ENCODE results near the gene PTPRR. TPM values are rescaled to one million over a fixed set of nuclear protein-coding genes. Genes with fewer than 3 reads are reported as not detected.

PTPRR gene
- polyA plus RNA-seq, 2 of the 4 experiments (the other 2 are of a cell fraction), result 0.13 to 0.15 TPM

- Histone ChIP-seq H3K4me3 (no peak overlapping the region), H3K27ac (no peak overlapping the region), H3K4me1 (no peaks in the 10 kb centered on the region), H3K9me3 (no peaks in the 10 kb centered on the region), H3K4me2 (no peak overlapping the region)
- CTCF ChIA-PET, result no interaction called here
- no peak for ATAC-seq
- 3% methylated on average over 1 of the region's 1 CpG for WGBS (ENCODE audit: missing lambda C conversion rate)
- DNase-seq (ENCODE audit: low read depth in 1 of 2, low spot score in 1 of 2), result no peak
- TF ChIP-seq POLR2AphosphoS2 (conservative IDR thresholded peaks at IDR 0.05; ENCODE audit: low read length) (no peak), RFX5 (IDR thresholded peaks at IDR 0.05) (no peak), CEBPB (IDR thresholded peaks at IDR 0.05) (no peak), RCOR1 (IDR thresholded peaks at IDR 0.05; ENCODE audit: low read depth, low read length) (no peak), HES2 (IDR thresholded peaks at IDR 0.05) (no peak), ZSCAN20 (CRISPR knock-in tag; IDR thresholded peaks at IDR 0.05) (no peak), GATA3 (IDR thresholded peaks at IDR 0.05; ENCODE audit: borderline replicate concordance) (no peak), MAZ (IDR thresholded peaks at IDR 0.05; ENCODE audit: borderline replicate concordance, low read depth, low read length) (no peak), FOSL2 (IDR thresholded peaks at IDR 0.05) (no peak), FOSL2 (CRISPR knock-in tag; IDR thresholded peaks at IDR 0.05) (no peak), MAFK (IDR thresholded peaks at IDR 0.05; ENCODE audit: partially characterized antibody) (no peak), ZC3H11A (IDR thresholded peaks at IDR 0.05) (no peak), MAX (IDR thresholded peaks at IDR 0.05) (no peak), CTCF (IDR thresholded peaks at IDR 0.05) (no peak), HOXA7 (CRISPR knock-in tag; IDR thresholded peaks at IDR 0.05) (no peak), PBX3 (IDR thresholded peaks at IDR 0.05) (no peak), ATOH8 (CRISPR knock-in tag; IDR thresholded peaks at IDR 0.05; ENCODE audit: low read depth) (no peak), HMGXB4 (CRISPR knock-in tag; IDR thresholded peaks at IDR 0.05; ENCODE audit: borderline replicate concordance) (no peak), SMC3 (IDR thresholded peaks at IDR 0.05) (no peak)
- FAIRE-seq, result no peak
- POLR2A ChIA-PET, result no interaction called here
These were observed 132.9 kb downstream of the PTPRR start for GRCh38 chr12:70787612-70788011.

- Histone ChIP-seq H3K27ac (no peak overlapping the region), H3K4me3 (no peak overlapping the region), H3K9me3 (no peaks in the 10 kb centered on the region), H3K4me2 (no peak overlapping the region), H3K4me1 (no peaks in the 10 kb centered on the region)
- FAIRE-seq (no peak), DNase-seq (ENCODE audit: low read depth in 1 of 2, low spot score in 1 of 2) (no peak), ATAC-seq (no peak)
- CTCF ChIA-PET, result interaction anchor here (0.5 kb wide), 1 partner anchor 55 kb away, joined by 3 read pairs; no protein-coding TSS in a partner anchor
- 0% methylated on average over 2 of the region's 2 CpGs for WGBS (ENCODE audit: missing lambda C conversion rate)
- TF ChIP-seq EHMT2 (IDR thresholded peaks at IDR 0.05; ENCODE audit: low read depth), result no peak
- no peak for TF ChIP-seq REST (IDR thresholded peaks at IDR 0.05)
- TF ChIP-seq HDAC2 (IDR thresholded peaks at IDR 0.05), result no peak
- TF ChIP-seq E2F6 (IDR thresholded peaks at IDR 0.05; ENCODE audit: borderline replicate concordance, low read depth), result no peak
- TF ChIP-seq ZC3H11A (IDR thresholded peaks at IDR 0.05), result no peak
- no peak for TF ChIP-seq ELK1 (IDR thresholded peaks at IDR 0.05; ENCODE audit: low read depth, low read length)
- TF ChIP-seq MYC (IDR thresholded peaks at IDR 0.05; ENCODE audit: borderline replicate concordance, low read length), result no peak
- TF ChIP-seq BHLHE40 (IDR thresholded peaks at IDR 0.05; ENCODE audit: low read depth, low read length), result no peak
- TF ChIP-seq KDM1A (IDR thresholded peaks at IDR 0.05; ENCODE audit: low read depth), result no peak
- POLR2A ChIA-PET, result interaction anchor here (0.7 kb wide), 1 partner anchor 196 kb away, joined by 3 read pairs; no protein-coding TSS in a partner anchor
These were observed 134.6 kb downstream of the PTPRR start for GRCh38 chr12:70785896-70786295.
